SK-N-MC (cell line): ENCODE measurements around the gene BMERB1.
"Not testable (repeated sequence)": the region's sequence is repeated elsewhere in the genome, so short reads cannot be mapped to it uniquely, and the experiment has no call there.

Experiments used
- DNase-seq: peaks from one replicate; pipeline ENCODE4 v3.0.0-alpha.2; 2011; ENCODE audit warnings: low read depth, low spot score
- H3K27ac ChIP-seq: fragments of 200-600 bp; sonication (generic); 2 replicates; pipeline ENCODE4 v1.5.1; 2016; ENCODE audit warnings: mixed run types
- H3K36me3 ChIP-seq: fragments of 200-600 bp; sonication (generic); 2 replicates; pipeline ENCODE4 v1.6.1; 2017; ENCODE audit warnings: antibody characterized with exemption, low read length, mixed read lengths; ENCODE audit not compliant: insufficient read depth
- H3K4me3 ChIP-seq: fragments of 200-600 bp; sonication (generic); 2 replicates; pipeline ENCODE4 v1.5.1; 2016
- H3K9ac ChIP-seq: fragments of 200-600 bp; sonication (generic); 2 replicates; pipeline ENCODE4 v1.8.0; 2017; ENCODE audit warnings: mixed run types, mixed read lengths; ENCODE audit not compliant: insufficient read length
- H3K9me3 ChIP-seq: fragments of 200-600 bp; sonication (generic); 2 replicates; pipeline ENCODE4 v1.6.1; 2017; ENCODE audit warnings: low read depth, mild to moderate bottlenecking, antibody characterized with exemption, low read length, moderate library complexity, mixed read lengths
- EZH2 ChIP-seq: fragments of 200-600 bp; sonication (generic); IDR thresholded peaks from one replicate; pipeline ENCODE4 v1.6.1; 2017; ENCODE audit warnings: antibody characterized with exemption
- FOXP2 ChIP-seq: optimal IDR thresholded peaks from 2 replicates; pipeline ENCODE3; 2011; ENCODE audit warnings: mild to moderate bottlenecking, moderate library complexity; ENCODE audit not compliant: insufficient read depth; ENCODE audit errors: extremely low read length, control extremely low read depth
- POLR2AphosphoS5 ChIP-seq: IDR thresholded peaks from 2 replicates; pipeline ENCODE4 v1.6.1; 2012; ENCODE audit warnings: mild to moderate bottlenecking, low read depth, low read length, borderline replicate concordance

Gene BMERB1

DNA sequence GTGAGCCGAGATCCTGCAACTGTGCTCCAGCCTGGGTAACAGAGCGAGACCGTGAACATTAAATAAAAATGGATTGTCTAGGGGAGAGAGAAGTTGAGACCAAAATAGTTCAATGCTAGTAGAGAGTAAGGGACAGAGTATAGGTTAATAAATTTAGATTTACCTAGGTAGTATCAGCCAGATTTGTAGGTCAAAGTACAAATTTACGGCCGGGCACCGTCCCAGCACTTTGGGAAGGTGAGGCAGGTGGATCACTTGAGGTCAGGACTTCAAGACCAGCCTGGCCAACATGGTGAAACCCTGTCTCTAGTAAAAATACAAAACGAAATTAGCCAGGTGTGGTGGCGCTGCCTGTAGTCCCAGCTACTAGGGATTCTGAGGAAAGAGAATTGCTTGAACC, 12.2 kb upstream of the BMERB1 start:
- TF ChIP-seq FOXP2, result no peak
- TF ChIP-seq EZH2, result no peak
- TF ChIP-seq POLR2AphosphoS5, result no peak
- no peak overlapping the region for H3K27ac ChIP-seq
- no peaks in the 10 kb centered on the region for H3K36me3 ChIP-seq
- no peak overlapping the region for H3K4me3 ChIP-seq
- no peaks in the 10 kb centered on the region for H3K9me3 ChIP-seq
- no peak for DNase-seq
- no peak overlapping the region for H3K9ac ChIP-seq

DNA sequence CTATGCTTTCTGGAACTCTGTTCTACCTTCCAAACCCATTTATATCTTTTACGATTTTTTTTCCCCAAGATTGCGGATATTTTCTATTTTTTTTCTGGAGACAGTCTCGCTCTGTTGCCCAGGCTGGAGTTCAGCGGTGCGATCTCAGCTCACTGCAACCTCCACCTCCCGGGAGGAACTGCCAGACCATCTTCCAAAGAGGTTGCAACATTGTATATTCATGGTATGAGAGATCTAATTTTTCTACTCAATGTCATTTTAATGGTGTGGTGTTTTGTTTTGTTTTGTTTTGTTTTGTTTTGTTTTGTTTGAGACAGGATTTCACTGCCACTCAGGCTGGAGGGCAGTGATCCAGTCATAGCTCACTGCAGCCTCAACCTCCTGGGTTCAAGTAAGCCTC, 8.5 kb upstream of the BMERB1 start:
- TF ChIP-seq POLR2AphosphoS5 (no peak), FOXP2 (no peak), EZH2 (no peak)
- no peak overlapping the region for H3K4me3 ChIP-seq
- no peak overlapping the region for H3K27ac ChIP-seq
- no peak overlapping the region for H3K9ac ChIP-seq
- DNase-seq, result no peak
- no peaks in the 10 kb centered on the region for H3K36me3 ChIP-seq
- H3K9me3 ChIP-seq, result no peaks in the 10 kb centered on the region

DNA sequence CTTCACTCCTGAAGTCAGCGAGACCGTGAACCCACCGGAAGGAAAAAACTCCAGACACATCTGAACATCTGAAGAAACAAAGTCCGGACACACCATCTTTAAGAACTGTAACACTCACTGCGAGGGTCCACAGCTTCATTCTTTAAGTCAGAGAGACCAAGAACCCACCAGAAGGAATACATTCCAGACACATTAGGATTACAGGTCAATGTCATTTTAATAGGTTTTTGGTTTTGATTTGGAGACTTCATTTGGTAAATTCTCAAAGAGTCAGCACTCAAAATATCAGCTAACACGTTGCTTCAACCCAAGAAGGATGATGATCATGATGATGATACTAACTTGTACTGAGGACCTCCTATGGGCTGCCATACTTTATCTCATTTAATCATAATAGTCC, 7.6 kb upstream of the BMERB1 start:
- no peak for TF ChIP-seq EZH2
- no peak for TF ChIP-seq FOXP2
- no peak for TF ChIP-seq POLR2AphosphoS5
- no peaks in the 10 kb centered on the region for H3K9me3 ChIP-seq
- no peak overlapping the region for H3K4me3 ChIP-seq
- DNase-seq, result no peak
- no peak overlapping the region for H3K9ac ChIP-seq
- H3K27ac ChIP-seq, result no peak overlapping the region
- H3K36me3 ChIP-seq, result no peaks in the 10 kb centered on the region

DNA sequence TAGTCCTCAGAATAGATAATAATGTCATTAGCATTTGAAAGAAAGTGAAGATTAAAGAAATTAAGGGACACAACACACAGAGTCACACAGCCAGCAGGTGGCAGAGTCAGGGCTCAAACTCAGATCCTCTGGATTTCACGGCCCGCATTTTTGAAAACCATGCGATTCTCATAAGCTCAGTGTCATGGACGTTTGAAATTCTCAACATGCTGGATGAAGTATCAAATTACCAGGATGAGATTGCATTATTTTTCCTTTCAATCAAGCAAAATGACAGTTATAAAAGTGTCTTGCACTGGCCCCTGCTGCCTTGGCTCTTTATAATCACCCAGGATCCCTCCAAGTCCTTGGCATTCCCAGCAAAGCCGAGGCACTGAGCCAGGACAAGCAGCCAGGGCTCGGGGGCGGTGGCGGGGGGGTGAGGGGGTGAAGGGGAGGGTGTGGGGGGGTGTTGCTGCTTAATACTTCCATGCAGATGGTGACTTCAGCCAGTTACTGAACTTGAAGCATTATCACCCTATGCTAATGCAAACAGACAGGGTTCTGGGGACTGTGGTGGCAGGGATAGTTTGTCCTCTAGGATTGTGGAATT, 6.6 kb upstream of the BMERB1 start:
- no peaks in the 10 kb centered on the region for H3K36me3 ChIP-seq
- no peak for DNase-seq
- no peak overlapping the region for H3K27ac ChIP-seq
- no peak overlapping the region for H3K9ac ChIP-seq
- no peak for TF ChIP-seq FOXP2
- no peak for TF ChIP-seq POLR2AphosphoS5
- TF ChIP-seq EZH2, result no peak
- H3K9me3 ChIP-seq, result no peaks in the 10 kb centered on the region
- H3K4me3 ChIP-seq, result no peak overlapping the region

DNA sequence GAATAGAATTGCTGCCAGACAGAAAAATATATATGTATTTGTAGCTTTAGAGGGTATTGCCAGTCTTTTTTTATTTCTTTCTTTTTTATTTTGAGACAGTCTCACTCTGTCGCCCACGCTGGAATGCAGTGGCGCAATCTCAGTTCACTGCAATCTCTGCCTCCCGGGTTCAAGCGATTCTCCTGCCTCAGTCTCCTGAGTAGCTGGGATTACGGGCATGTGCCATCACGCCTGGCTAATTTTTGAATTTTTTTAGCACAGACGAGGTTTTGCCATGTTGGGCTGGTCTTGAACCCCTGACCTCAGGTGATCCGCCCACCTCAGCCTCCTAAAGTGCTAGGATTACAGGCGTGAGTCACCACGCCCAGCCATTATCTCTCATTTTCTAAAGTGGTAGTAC, 3.5 kb upstream of the BMERB1 start:
- not testable (repeated sequence) for H3K9me3 ChIP-seq, H3K9ac ChIP-seq, DNase-seq, H3K4me3 ChIP-seq, H3K36me3 ChIP-seq, H3K27ac ChIP-seq

DNA sequence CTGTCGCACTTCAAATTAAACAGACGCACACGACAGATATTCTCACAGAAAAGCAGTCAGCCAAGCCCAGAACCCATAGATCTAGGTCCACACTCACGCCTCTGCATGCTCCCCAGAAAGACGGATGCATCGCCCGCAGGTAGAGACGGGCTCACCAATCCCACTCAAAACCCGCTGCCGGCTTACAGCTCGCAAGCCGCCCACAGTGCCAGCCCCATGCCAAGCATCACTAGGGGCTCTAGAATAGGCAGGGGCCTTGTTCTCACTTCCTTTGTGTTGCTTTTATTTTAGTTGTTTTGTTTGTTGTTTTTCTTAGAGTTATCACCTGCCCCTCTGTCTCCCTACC, 336 bp upstream of the BMERB1 start:
- H3K36me3 ChIP-seq, result no peaks in the 10 kb centered on the region
- no peak for TF ChIP-seq POLR2AphosphoS5
- no peak for TF ChIP-seq EZH2
- TF ChIP-seq FOXP2, result no peak
- no peak for DNase-seq
- H3K9me3 ChIP-seq, result no peaks in the 10 kb centered on the region
- H3K4me3 ChIP-seq, result no peak overlapping the region
- no peak overlapping the region for H3K9ac ChIP-seq
- no peak overlapping the region for H3K27ac ChIP-seq

DNA sequence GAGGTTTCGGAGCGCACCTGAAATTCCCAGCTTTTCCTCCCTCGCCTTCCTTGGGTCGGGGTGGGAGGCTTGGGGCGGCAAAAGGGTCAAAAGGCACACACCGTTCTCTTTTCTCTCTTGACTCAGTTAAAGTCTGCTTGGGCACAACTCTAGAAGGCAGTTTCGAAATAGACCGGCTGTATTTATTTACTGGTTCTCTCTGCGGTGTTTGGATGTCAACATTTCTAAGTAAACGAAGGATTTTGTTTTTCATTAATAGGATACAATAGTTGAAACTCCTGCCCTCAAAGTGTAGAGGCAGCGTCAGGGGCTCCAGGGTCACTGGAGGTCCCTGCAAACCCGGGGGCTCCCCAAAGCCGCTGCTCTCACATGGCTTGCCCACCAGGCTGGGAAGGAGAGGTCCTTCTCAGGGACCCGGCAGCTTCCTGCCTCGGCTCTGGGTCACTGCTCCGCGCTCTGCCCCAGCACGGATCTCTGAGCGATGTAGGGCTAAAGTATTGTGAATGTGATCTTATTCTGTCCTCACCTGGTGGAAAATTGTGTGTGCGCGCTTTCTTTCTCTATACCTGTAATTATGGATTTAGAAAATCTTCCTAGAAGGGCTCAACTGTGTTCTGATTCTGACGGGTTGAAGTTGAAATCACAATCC, 952 bp downstream of the BMERB1 start:
- Histone ChIP-seq H3K36me3 (no peaks in the 10 kb centered on the region), H3K9ac (no peak overlapping the region), H3K27ac (no peak overlapping the region), H3K4me3 (no peak overlapping the region), H3K9me3 (no peaks in the 10 kb centered on the region)
- no peak for DNase-seq
- no peak for TF ChIP-seq POLR2AphosphoS5
- TF ChIP-seq FOXP2, result no peak
- TF ChIP-seq EZH2, result no peak

DNA sequence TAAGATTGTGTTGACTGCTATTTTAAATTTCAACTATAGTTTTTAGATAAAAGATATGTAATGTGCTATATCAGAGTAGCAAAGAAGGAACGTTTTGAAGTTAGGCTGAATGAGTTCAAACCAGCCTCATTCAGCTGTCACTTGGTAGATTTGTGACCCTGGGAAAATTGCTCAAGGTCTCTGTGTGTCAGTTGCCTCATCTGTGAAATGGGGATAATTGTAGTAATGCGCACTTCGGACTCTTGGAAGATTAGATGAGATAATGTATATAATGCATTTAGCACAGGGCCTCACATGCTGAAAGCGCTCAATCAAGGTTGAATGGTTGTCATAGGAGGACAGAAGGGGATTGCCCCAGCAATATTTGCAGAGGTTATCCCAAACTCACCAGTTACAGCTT, 4.7 kb downstream of the BMERB1 start:
- no peak for DNase-seq
- no peak overlapping the region for H3K4me3 ChIP-seq
- no peaks in the 10 kb centered on the region for H3K9me3 ChIP-seq
- H3K27ac ChIP-seq, result no peak overlapping the region
- TF ChIP-seq FOXP2 (no peak), EZH2 (no peak), POLR2AphosphoS5 (no peak)
- H3K36me3 ChIP-seq, result no peaks in the 10 kb centered on the region
- no peak overlapping the region for H3K9ac ChIP-seq

DNA sequence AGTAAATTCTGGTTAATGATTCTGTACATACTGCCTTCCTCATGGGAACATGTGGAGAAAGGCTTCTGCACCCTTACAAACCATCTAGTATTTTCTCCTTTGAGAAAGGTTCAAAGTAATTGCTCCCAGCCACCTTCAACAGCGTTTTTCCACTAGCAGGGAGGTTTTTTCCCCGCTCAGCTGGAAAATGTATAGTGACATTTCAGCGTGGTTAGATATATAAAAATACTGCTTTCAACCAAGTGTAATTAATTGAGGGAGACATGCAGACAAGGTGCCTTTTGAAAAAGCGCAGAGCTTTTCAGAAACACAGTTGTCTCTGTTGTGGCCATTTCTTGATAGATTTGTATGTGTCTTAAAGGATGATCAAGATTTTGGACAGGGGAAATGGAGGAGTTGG, 5.1 kb downstream of the BMERB1 start:
- Histone ChIP-seq H3K27ac (no peak overlapping the region), H3K4me3 (no peak overlapping the region), H3K36me3 (no peaks in the 10 kb centered on the region), H3K9ac (no peak overlapping the region), H3K9me3 (no peaks in the 10 kb centered on the region)
- DNase-seq, result no peak
- TF ChIP-seq POLR2AphosphoS5 (no peak), EZH2 (no peak)
